Smooth muscle cell of the brain vasculature (primary cell): ENCODE data around the gene FAM83C.

Experiments used
- DNase-seq: peaks from one replicate; pipeline ENCODE4 v3.0.0-alpha.2; 2012; ENCODE audit warnings: low read depth, low spot score

FAM83C gene

GRCh38 chr20:35284267-35284991 lies 7.8 kb downstream of the FAM83C start, which contains the start of gene EIF6:
TSS of gene EIF6 (minus strand) at chr20:35284772. CDS start at chr20:35284487, 285 bp downstream.
- no peak for DNase-seq

DNA sequence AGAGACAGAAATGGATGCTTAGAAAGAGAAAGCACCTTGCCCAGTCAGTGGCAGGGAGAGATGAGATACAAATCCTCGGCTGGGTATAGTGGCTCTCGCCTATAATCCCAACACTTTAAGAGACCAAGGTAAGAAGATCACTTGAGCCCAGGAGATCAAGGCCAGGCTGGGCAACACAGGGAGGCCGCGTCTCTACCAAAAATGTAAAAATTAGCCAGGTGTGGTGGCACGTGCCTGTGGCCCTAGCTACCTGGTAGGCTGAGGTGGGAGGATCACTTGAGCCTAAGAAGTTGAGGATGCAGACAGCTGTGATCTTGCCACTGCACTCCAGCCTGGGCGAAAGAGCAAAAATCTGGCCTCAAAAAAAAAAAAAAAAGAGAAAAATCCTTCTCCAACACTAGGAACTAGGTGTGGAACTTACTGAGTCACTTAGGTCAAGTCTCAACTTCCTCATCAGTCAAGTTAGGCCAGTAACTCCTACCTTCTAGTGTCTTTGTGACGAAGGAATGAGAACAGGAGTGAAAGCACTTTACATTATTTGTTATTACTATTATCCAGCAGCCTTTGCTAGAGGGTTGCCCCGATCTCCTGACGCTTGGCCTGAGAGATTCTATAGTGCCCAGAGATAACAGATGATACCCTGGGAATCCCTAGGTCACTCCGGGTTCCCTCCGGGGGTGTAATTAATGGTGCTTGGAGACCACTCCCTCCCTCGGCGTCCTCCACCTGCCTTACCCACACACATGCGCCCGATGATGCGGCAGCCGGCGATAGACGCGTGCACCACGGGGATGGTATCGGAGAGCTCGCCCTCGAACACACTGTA lies 8.6 kb downstream of the FAM83C start:
- no peak for DNase-seq

DNA sequence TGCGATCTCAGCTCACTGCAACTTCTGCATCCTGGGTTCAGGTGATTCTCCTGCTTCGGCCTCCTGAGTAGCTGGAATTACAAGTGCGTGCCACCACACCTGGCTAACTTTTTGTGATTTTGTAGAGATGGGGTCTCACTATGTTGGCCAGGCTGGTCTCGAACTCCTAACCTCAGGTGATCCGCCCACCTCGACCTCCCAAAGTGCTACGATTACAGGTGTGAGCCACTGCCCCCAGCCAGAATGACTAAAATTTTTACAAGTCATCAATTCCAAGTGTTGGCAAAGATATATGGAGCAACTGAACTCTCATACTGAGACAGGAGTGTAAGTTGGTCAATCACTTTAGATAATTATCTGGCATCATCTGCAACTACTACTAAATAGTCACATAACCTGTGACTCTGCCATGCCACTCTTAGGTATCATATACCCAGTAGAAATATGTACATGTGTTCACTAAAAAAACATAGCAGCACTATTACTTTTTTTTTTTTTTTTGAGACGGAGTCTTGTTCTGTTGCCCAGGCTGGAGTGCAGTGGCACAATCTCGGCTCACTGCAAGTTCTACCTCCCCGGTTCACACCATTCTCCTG lies 10.6 kb downstream of the FAM83C start:
- no peak for DNase-seq

DNA sequence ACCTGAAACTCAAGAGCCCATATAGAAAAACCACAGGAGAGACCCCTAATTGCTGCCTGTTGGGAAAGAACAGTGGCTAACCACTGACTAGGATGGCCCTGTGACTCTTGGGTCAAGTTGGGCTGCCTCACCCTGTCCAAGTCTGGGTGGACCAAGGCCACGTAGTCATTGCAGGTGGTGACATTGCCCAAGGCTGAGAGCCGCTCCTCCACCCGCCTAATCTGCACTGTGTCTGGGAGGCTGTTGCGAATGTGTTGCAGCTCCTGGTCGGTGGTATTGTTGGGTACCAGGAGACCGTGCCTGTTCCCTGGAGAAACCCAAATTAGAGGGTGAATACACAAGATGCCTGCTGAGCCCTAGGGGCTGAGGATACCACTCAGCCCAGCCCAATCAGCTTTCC lies 11.7 kb downstream of the FAM83C start:
- no peak for DNase-seq

- DNase-seq: no peak
Observed at GRCh38 chr20:35279533-35280174, 12.6 kb downstream of the FAM83C start.

DNA sequence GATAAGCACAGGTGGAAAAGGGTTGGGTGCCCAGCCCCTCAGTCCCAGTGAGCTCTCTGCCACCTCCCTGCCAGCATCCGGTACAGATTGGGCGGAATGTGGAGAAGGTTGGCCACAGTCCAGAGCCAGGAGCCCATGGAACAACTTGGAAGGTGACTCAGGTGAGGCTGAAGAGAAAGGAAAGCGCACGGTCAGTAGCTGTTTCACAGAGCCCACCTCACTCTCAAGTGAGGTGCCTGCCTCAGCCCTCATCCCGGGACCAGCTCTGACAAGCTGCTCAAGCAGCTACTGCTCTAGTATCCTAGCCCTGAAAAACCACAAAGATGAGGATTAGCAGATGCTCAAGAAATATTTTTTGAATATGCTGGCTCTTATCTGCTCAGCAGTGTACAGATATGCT lies 13.2 kb downstream of the FAM83C start:
- no peak for DNase-seq

GRCh38 chr20:35277531-35278395 lies 14.5 kb downstream of the FAM83C start, which contains the start of gene MMP24OS:
TSS of gene MMP24OS (minus strand) at chr20:35278122. CDS start at chr20:35277929, 193 bp downstream.
- DNase-seq: peak; percentile 41

GRCh38 chr20:35277127-35277526 lies 15.1 kb downstream of the FAM83C start:
- DNase-seq: no peak

- DNase-seq: no peak
Observed at GRCh38 chr20:35276408-35276807, 15.8 kb downstream of the FAM83C start.

DNA sequence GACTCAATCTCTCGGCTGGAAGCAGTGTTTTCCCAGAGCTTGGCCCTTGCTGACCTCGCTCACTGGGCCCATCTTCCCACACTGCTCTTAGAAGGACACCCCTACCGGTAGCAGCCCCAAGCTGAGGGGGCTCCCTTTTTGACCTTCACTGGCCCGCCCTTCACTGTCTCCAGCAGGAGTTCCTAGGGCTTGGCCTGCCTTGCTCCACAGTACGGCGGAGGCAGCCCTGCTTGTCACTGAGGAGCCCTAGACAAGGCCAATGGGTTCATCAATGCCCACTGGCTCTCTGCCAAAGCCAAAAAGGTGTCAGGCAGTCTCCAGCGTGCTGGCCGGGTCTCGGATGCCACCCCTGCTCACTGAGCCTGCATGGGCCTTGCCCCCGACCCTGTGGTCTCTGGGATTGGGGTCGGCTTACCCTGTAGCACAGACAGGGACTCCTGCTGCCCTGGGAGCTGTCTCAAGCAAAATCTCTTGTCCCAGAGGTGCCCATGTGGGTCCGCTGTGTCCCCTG lies 16.4 kb downstream of the FAM83C start:
- no peak for DNase-seq

DNA sequence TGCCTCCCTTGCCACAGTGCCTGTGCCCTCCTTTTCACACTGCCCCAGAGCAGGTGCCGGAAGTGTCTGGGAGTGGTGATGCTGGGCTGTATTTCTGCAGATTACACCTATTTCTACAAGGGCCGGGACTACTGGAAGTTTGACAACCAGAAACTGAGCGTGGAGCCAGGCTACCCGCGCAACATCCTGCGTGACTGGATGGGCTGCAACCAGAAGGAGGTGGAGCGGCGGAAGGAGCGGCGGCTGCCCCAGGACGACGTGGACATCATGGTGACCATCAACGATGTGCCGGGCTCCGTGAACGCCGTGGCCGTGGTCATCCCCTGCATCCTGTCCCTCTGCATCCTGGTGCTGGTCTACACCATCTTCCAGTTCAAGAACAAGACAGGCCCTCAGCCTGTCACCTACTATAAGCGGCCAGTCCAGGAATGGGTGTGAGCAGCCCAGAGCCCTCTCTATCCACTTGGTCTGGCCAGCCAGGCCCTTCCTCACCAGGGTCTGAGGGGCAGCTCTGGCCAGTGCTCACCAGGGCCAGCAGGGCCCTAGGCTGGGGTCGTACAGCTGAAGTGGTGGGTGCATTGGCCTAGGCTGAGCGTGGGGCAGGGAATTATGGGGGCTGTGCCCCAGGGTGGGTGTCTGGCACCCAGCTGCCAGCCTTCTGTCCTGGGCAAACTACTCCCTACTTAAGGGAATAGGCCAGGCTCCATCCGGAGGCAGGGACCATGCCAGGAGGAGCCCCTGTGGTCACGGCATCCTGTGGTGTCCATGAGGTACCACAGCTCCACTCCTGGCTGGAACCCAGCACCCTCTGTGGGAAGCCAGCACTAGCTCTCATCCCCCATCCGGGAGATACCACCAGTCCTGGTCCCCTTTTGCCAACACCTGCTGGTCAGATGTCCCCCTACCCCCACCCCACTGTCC lies 17.8 kb downstream of the FAM83C start:
- DNase-seq: no peak

- no peak for DNase-seq
Observed at GRCh38 chr20:35273449-35274171, 18.6 kb downstream of the FAM83C start.

- DNase-seq: no peak
Observed at GRCh38 chr20:35271904-35272303, 20.3 kb downstream of the FAM83C start.

GRCh38 chr20:35271073-35271882 lies 20.9 kb downstream of the FAM83C start:
- DNase-seq: no peak

DNA sequence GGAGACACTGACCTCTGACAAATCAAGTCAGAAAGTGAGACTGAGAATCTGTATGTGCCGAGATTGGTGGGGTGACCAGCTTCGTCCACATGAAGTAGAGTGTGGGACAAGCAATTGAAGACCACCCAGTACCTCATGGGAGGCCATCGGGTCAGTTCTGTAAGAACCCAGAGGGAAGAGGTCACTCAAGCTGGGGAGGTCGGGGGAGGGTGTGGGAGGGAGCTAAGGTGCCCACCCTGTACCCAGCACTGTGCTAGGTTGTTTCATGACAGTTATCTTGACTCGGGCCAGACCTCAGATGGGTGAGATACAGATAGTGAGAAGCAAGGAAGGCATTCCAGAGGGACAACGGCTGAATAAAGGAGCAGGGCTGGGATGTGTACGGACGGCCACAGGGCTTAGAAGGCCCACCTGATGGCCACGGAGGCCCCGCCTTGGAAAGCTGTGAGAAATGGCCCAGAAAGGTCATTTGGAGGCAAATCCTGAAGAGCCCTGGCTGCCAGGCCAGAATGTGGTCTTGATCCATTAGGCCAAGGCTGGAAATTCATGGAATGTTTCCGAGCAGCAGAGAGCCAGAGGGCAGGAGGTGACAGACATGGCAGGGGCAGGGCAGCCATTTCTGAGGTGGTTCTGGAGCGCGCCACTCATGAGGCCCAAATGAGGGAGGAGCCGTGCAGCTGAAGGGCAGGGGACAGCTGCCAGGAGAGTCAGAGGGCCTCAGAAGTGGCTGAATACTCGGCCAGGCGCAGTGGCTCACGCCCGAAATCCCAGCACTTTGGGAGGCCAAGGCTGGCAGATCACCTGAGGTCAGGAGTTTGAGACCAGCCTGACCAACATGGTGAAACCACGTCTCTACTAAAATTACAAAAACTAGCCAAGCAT lies 22.0 kb downstream of the FAM83C start:
- no peak for DNase-seq

- peak; percentile 26 for DNase-seq
Observed at GRCh38 chr20:35269055-35269781, 23.0 kb downstream of the FAM83C start.
